IPS-NIHi7 (cell line): ENCODE data around the gene C11orf42.
"Not testable (repeated sequence)": the region's sequence is repeated elsewhere in the genome, so short reads cannot be mapped to it uniquely, and the experiment has no call there.

Experiments
- DNase-seq: peaks from one replicate; pipeline ENCODE4 v3.0.0; 2012; ENCODE audit warnings: mixed read lengths; ENCODE audit errors: extremely low spot score

The C11orf42 gene

DNA sequence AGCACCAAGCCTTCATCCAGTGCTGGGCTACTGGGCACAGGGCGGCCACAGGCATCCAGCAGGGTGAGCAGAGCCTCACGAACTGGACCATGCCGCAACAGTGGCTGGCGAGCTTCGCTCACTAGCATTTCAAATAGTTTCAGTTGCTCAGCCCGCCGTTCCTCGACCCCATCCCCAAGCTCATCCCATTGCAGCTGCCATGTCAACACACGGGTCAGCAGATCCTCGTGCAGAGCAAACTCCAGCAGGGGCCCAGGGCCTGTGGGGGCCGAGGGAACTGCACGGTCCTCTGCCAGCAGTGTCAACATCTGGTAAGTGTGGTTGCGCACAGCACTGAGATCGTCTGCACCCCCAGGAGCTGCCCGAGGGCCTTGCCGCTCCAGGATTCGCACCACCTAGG, 18.5 kb downstream of the C11orf42 start:
- no peak for DNase-seq

DNA sequence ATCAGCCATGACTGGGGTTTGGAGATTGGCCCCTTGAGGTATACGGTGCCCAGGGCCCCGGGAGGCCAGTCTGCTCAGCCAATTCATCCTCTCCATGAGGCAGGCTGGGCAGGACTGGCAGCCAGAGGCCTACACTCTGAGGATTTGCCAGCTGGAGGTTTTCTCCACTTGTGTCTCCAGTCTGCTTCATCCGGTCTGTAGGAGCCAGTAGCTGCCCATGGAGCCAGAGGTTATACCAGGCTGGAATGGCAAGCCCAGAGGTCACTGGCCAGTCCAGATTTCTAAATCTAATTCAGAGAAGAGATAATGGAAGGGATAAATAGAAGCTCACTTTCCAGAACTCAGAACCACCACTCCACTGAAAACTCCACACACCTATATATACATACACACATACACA, 19.1 kb downstream of the C11orf42 start:
- DNase-seq: no peak

DNA sequence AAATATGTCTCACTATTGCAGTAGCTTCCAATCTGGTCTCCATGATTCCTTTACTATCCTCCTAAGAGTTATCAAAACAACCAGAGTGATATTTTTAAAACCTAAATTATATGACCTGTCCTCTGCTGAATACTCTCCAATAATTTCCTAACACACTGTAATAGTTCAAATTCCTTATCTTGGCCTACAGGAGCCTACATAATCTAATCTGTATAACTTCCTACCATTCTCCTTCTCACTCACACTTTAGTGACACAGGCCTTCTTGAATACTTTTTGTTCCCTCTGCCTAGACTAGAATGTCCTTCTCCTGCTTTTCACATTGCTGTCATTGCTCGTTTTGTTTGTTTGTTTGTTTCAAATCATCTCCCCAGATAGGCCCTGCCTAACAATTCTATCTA, 19.7 kb downstream of the C11orf42 start:
- no peak for DNase-seq

GRCh38 chr11:6225896-6226295, 20.5 kb downstream of the C11orf42 start:
- no peak for DNase-seq

- DNase-seq: no peak
These were observed 23.2 kb downstream of the C11orf42 start for GRCh38 chr11:6228520-6228919.

- no peak for DNase-seq
These were observed 24.6 kb downstream of the C11orf42 start for GRCh38 chr11:6229911-6230310.

GRCh38 chr11:6232899-6233298, 27.5 kb downstream of the C11orf42 start:
- no peak for DNase-seq

DNA sequence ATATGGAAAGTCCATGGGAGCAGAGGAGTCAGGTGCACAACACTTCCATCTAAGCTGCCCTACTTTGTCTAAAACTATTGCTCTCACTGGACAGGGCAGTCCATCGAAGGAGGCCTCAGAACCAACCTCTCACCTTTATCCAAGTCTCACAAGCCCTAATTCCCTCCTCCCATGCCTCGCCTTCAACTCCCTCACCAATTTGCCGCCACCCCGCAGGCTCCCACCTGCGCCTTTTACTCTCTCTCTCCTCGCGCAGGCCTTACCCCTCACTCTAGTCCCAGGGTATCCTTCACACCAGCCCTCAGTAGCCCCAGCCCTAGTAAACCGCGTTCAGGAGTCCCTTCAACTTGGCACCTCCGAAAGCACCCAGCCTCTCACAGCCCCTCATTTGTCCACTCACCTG, 28.6 kb downstream of the C11orf42 start:
- no peak for DNase-seq

DNA sequence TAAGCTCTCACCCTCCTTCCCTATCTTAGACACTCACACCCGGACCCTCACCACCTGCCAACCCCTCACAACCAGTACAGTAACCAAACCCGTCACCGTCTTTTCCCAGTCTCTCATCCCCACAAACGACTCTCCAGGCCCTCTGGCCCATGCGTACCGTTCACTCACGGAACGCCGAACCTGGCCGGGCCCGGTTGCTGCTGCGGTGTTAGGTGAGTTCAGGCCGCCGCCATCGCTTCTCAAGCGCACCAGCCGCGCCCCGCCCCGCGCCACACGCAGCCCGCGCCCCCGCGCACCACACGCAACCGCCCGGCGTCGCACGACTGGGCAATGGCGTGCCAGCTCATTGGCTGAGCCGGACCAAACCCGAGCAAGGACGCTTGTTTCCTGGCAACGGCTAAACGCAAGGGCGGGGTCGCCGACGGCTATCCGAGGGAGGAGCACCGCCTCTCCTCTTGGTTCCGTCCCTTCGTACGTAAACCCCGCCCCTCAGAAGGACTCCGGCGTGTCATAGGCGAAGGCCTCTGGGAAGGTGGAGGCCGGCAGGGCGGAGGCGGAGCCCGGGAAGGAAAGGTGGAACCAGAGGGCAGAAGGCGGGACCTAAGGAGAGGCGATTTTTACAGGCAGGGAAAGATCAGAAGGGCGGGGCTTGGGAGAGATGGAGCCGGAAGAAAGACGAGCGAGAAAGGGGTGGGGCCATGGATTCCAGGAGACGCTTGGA, 29.2 kb downstream of the C11orf42 start, which contains the start of gene FHIP1B:
Gene FHIP1B (minus strand): TSS at position 250 of the 721 bp plus-strand sequence. CDS start 10,120 bp downstream, outside the sequence.
- peak; percentile 96 for DNase-seq

DNA sequence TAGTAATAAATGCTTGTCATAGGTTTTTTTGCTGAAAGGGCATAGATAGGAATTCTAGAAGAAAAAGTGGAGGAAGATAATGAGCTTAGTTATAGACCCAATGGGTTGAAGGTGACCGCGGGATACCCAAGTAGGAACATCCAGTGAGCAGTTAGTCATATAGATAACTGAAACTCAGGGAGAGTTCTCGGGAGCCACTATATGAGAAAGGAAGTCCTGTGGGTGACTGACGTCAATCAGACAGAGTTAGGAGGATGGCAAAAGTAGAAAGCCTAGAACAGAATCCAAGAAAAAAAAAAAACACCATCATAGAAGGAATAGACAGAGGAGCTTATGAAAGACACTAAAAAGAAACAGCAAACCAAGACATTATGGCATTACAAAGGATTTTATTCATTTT, 31.9 kb downstream of the C11orf42 start:
- DNase-seq: no peak

DNA sequence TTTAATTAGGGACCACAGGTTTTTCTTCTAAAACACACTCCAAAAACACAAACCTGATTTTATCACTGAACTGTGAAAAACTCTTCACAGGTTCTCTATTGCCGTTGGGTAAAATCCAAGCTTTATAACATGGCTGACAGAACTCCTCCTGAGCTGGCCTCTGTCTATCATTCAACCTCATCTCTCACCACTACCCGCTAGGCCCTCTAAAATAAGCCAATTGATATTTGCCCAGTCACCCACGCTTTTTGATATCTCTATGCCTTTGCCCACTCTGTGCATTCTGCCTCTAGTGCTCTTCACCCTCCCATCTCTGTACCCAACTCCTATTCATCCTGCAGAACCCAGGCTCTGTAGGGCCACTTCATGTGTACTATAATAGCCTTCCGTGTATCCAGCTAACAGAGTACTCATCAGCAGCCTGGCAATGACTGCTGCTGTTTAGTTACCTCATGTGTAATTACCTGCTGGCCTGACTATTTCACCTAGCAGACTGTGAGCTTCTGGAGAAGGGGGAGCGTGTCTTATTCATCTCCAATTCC, 32.5 kb downstream of the C11orf42 start:
- no peak for DNase-seq

GRCh38 chr11:6238902-6239301, 33.5 kb downstream of the C11orf42 start, which contains the start of gene CNGA4:
Gene CNGA4, plus strand, starts transcription at chr11:6239089. Its CDS starts 118 bp downstream, at chr11:6239207.
- DNase-seq: no peak

DNA sequence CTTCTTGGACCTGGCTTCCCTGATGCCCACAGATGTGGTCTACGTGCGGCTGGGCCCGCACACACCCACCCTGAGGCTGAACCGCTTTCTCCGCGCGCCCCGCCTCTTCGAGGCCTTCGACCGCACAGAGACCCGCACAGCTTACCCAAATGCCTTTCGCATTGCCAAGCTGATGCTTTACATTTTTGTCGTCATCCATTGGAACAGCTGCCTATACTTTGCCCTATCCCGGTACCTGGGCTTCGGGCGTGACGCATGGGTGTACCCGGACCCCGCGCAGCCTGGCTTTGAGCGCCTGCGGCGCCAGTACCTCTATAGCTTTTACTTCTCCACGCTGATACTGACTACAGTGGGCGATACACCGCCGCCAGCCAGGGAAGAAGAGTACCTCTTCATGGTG, 34.8 kb downstream of the C11orf42 start:
- no peak for DNase-seq

DNA sequence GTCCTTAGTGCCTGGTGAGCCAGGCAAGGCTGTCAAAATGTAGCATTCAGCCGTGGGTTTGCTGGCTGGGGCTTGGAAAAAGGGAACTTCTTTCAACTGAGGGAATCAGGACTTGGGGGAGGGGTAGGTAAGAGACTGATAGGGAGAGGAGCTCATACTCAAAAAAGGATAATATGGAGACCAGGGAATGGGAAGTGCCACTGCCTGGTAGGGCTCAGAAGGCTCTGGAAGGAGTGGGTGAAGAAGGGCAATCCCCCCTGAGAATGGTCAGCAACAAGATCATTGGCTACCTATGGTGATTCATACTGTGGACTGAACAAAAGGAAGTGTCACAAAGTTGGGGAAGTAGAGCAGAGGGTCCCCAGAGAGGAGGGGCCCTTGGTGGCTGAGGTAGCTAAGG, 35.4 kb downstream of the C11orf42 start:
- DNase-seq: no peak

GRCh38 chr11:6241316-6241715, 36.0 kb downstream of the C11orf42 start:
- DNase-seq: no peak

GRCh38 chr11:6245536-6245935, 40.2 kb downstream of the C11orf42 start:
- no peak for DNase-seq

GRCh38 chr11:6248248-6248647, 42.9 kb downstream of the C11orf42 start:
- no peak for DNase-seq

DNA sequence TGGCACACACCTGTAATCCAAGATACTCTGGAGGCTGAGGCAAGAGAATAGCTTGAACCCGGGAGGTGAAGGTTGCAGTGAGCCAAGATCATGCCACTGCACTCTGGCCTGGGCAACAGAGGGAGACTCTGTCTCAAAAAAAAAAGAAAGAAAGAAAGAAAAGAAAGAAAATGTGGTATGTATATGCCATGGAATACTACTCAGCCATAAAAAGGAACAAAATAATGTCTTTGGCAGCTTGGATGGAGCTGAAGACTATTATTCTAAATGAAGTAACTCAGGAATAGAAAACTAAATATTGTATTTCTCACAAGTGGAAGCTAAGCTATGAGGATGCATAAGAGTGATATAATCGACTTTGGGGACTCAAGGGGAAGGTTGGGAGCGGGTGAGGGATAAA, 43.5 kb downstream of the C11orf42 start:
- DNase-seq: not testable (repeated sequence)

GRCh38 chr11:6249770-6250555, 44.6 kb downstream of the C11orf42 start:
- peak; percentile 16 for DNase-seq

GRCh38 chr11:6251120-6251733, 45.9 kb downstream of the C11orf42 start:
- peak; percentile 84 for DNase-seq

DNA sequence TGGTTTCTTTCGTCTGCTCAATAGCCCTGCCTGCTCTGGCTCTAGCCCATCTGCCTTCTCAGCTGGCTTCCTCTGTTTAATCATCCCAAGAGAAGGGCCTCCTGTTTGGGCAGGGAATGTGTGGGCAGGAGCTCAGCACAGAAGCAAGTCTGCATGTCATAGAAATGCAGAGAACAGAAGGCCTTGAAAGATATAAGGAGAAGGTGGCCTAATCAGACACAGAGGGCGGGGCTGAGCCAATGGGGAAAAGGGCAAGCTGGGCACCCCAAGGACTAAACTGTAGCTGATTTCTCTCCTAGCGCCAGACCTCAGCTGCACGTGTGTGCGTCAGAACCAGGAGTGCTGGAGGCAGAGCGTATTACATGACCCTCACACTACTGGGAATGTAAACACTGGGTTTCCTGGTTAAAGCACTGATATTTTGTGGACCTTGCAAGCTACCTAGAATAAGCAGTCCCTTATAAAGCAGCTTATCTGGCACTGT, 46.7 kb downstream of the C11orf42 start:
- DNase-seq: no peak

DNA sequence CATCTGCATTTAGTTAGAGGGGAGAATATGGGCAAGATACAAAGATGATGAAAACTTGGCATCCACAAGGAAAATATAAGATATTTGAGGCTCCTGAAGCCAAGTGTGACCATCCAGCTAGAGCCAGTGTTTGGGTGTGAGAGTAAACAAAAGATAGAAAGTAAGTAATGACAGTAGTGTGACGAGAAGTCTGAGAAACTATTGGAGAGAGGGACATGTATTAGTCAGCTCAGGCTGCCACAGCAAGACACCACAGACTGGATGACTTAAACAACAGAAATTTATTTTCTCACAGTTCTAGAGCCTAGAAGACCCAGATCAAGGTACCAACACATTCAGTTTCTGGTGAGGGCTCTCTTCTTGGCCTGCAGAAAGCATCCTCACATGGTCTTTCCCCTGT, 47.8 kb downstream of the C11orf42 start:
- no peak for DNase-seq
